Measurements from ENCODE around the gene ASPA. TPM values are rescaled to one million over a fixed set of nuclear protein-coding genes. Genes with fewer than 3 reads are reported as not detected.

Gene ASPA
- total and polyA plus RNA-seq, 2 donors (not counting 1 experiment from before 2014, with no cell fraction given), result 1.3 to 5.4 TPM

DNA sequence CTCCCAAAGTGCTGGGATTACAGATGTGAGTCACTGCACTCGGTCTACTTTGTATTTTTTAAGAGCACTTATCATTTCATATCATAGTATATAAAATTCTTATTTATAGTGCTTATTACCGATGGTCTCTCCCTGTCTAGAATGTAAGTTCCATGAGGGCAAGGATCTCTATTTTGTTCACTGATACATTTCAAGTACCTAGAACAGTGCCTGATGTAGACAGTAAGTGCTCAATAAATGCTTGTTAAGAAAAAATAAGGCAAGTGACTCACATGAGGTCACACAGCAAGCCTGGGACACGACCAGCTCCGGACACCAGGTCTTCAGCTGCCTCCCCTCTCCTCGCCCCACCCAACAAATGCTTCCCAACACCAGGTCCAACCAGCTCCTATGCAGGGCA, 58.0 kb downstream of the ASPA start:
- no peaks in the 10 kb centered on the region for H3K36me3 ChIP-seq (ENCODE audit: control insufficient read depth, insufficient read depth, low read length)
- no peaks in the 10 kb centered on the region for H3K79me2 ChIP-seq (ENCODE audit: control insufficient read depth, insufficient read depth, low read length)
- DNase-seq (ENCODE audit: low read depth in 2 of 2), result no peak
- no peak overlapping the region for H3K9ac ChIP-seq (ENCODE audit: insufficient read depth, low read length)
- no peaks in the 10 kb centered on the region for H3K4me1 ChIP-seq (ENCODE audit: control insufficient read depth, extremely low read depth, insufficient read depth, low read length)
- TF ChIP-seq, protein P1, sequence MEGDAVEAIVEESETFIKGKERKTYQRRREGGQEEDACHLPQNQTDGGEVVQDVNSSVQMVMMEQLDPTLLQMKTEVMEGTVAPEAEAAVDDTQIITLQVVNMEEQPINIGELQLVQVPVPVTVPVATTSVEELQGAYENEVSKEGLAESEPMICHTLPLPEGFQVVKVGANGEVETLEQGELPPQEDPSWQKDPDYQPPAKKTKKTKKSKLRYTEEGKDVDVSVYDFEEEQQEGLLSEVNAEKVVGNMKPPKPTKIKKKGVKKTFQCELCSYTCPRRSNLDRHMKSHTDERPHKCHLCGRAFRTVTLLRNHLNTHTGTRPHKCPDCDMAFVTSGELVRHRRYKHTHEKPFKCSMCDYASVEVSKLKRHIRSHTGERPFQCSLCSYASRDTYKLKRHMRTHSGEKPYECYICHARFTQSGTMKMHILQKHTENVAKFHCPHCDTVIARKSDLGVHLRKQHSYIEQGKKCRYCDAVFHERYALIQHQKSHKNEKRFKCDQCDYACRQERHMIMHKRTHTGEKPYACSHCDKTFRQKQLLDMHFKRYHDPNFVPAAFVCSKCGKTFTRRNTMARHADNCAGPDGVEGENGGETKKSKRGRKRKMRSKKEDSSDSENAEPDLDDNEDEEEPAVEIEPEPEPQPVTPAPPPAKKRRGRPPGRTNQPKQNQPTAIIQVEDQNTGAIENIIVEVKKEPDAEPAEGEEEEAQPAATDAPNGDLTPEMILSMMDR (conservative IDR thresholded peaks at IDR 0.05 in 1 of 2, IDR thresholded peaks at IDR 0.05 in 1 of 2; ENCODE audit: low read depth in 1 of 2, low read length in 2 of 2), result no peak
- no peak for TF ChIP-seq EZH2 (IDR thresholded peaks at IDR 0.05; ENCODE audit: low read length, missing control alignments)
- H3K4me2 ChIP-seq (ENCODE audit: extremely low read depth, insufficient read depth, low read length), result no peak overlapping the region
- no peaks in the 10 kb centered on the region for H4K20me1 ChIP-seq (ENCODE audit: control insufficient read depth, extremely low read depth, insufficient read depth, low read length)
- no peak overlapping the region for H3K4me3 ChIP-seq (replicated peaks in 1 of 4; ENCODE audit: control extremely low read depth in 1 of 4, insufficient read depth in 1 of 4, low read depth in 3 of 4, low read length in 4 of 4)
- H3K9me3 ChIP-seq (ENCODE audit: control insufficient read depth, insufficient read depth, low read depth, low read length), result no peaks in the 10 kb centered on the region
- no peaks in the 10 kb centered on the region for H3K27me3 ChIP-seq (ENCODE audit: control insufficient read depth, insufficient read depth, low read length)
- no peak overlapping the region for H3K27ac ChIP-seq (ENCODE audit: insufficient read depth, low read length)
- no peak overlapping the region for H2AFZ ChIP-seq (ENCODE audit: low read length)

DNA sequence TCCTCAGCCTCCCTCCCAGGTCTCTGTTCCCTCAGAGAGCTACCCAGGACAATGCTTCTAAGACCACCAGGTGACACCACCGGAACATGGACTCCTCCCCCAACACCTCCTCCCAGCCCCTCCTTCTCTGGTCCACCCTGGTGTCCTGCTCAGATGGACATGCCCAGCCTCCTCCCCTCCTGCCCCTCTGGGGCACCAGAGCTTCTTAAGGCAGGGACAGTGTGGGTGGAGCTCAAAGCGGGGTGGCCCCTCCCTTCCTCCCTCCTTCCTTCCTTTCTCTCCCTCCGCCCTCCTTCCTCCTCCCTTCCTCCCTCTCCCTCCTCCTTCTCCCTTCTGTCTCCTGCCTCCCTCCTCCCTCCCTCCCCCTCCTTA, 59.1 kb downstream of the ASPA start:
- H4K20me1 ChIP-seq (ENCODE audit: control insufficient read depth, extremely low read depth, insufficient read depth, low read length), result no peaks in the 10 kb centered on the region
- H3K36me3 ChIP-seq (ENCODE audit: control insufficient read depth, insufficient read depth, low read length), result no peaks in the 10 kb centered on the region
- no peak overlapping the region for H3K4me3 ChIP-seq (replicated peaks in 1 of 4; ENCODE audit: control extremely low read depth in 1 of 4, insufficient read depth in 1 of 4, low read depth in 3 of 4, low read length in 4 of 4)
- no peak overlapping the region for H2AFZ ChIP-seq (ENCODE audit: low read length)
- H3K79me2 ChIP-seq (ENCODE audit: control insufficient read depth, insufficient read depth, low read length), result no peaks in the 10 kb centered on the region
- DNase-seq (ENCODE audit: low read depth in 2 of 2), result peak; percentile 20 to 50
- TF ChIP-seq, protein P1 (conservative IDR thresholded peaks at IDR 0.05 in 1 of 2, IDR thresholded peaks at IDR 0.05 in 1 of 2; ENCODE audit: low read depth in 1 of 2, low read length in 2 of 2), result no peak
- no peak for TF ChIP-seq EZH2 (IDR thresholded peaks at IDR 0.05; ENCODE audit: low read length, missing control alignments)
- H3K9me3 ChIP-seq (ENCODE audit: control insufficient read depth, insufficient read depth, low read depth, low read length), result no peaks in the 10 kb centered on the region
- no peak overlapping the region for H3K4me2 ChIP-seq (ENCODE audit: extremely low read depth, insufficient read depth, low read length)
- H3K9ac ChIP-seq (ENCODE audit: insufficient read depth, low read length), result no peak overlapping the region
- no peak overlapping the region for H3K27ac ChIP-seq (ENCODE audit: insufficient read depth, low read length)
- no peaks in the 10 kb centered on the region for H3K4me1 ChIP-seq (ENCODE audit: control insufficient read depth, extremely low read depth, insufficient read depth, low read length)
- no peaks in the 10 kb centered on the region for H3K27me3 ChIP-seq (ENCODE audit: control insufficient read depth, insufficient read depth, low read length)

DNA sequence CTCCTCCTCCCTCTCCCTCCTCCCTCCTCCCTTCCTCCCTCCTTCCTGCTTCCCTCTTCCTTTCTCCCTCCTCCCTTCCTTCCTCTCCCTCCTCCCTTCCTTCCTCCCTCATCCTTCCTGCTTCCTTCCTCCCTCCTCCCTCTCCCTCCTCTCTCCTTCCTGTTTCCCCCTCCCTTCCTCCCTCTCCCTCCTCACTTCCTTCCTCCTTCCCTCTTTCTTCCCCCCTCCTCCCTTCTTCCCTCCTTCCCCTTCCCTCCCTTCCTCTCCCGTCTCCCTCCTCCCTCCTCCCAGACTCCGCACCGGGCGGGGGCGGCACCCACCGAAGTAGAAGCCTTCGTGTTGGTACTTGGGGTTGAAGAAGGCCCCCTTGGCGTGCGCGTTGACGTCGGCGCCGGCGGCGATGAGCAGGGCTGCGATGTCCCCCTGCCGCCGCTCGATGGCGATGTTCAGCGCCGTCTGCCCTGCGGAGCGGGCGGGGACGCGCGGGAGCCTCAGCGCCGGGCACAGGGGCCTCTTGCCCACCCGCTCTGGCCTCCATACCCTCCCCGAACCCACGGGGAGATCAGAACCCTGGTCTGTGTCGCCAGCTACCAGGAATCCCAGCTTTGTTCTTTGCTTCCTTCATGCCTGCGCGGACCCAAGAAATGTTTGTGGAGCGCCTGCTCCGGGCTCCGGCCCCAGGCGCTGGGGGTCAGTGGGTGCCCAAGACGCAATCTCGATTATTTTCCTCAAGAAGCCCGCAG, 59.6 kb downstream of the ASPA start:
- H3K27ac ChIP-seq (ENCODE audit: insufficient read depth, low read length), result peak overlapping the region; percentile 28
- H3K79me2 ChIP-seq (ENCODE audit: control insufficient read depth, insufficient read depth, low read length), result no peaks in the 10 kb centered on the region
- no peaks in the 10 kb centered on the region for H4K20me1 ChIP-seq (ENCODE audit: control insufficient read depth, extremely low read depth, insufficient read depth, low read length)
- TF ChIP-seq, protein P1 (conservative IDR thresholded peaks at IDR 0.05 in 1 of 2, IDR thresholded peaks at IDR 0.05 in 1 of 2; ENCODE audit: low read depth in 1 of 2, low read length in 2 of 2), result peak; percentile 49 to 55
- TF ChIP-seq EZH2 (IDR thresholded peaks at IDR 0.05; ENCODE audit: low read length, missing control alignments), result no peak
- peak overlapping the region; percentile 80 for H2AFZ ChIP-seq (ENCODE audit: low read length)
- peak; percentile 77 to 81 for DNase-seq (ENCODE audit: low read depth in 2 of 2)
- no peaks in the 10 kb centered on the region for H3K27me3 ChIP-seq (ENCODE audit: control insufficient read depth, insufficient read depth, low read length)
- peak overlapping the region; percentile 78 for H3K4me2 ChIP-seq (ENCODE audit: extremely low read depth, insufficient read depth, low read length)
- H3K4me3 ChIP-seq (replicated peaks in 1 of 4; ENCODE audit: control extremely low read depth in 1 of 4, insufficient read depth in 1 of 4, low read depth in 3 of 4, low read length in 4 of 4), result peak overlapping the region in 3 of 4 experiments; percentile 35 to 55 (median 54)
- peak overlapping the region; percentile 30 for H3K9ac ChIP-seq (ENCODE audit: insufficient read depth, low read length)
- H3K9me3 ChIP-seq (ENCODE audit: control insufficient read depth, insufficient read depth, low read depth, low read length), result no peaks in the 10 kb centered on the region
- no peaks in the 10 kb centered on the region for H3K4me1 ChIP-seq (ENCODE audit: control insufficient read depth, extremely low read depth, insufficient read depth, low read length)
- no peaks in the 10 kb centered on the region for H3K36me3 ChIP-seq (ENCODE audit: control insufficient read depth, insufficient read depth, low read length)
